Stomach (tissue), 4 donors: ENCODE results near the gene CCDC78.

Experiments
- CTCF ChIP-seq, 7 experiments: fragments of 450-650 bp in 4 of 7; fragments of 200-600 bp in 3 of 7; sonication (generic) in 3 of 7; IDR thresholded peaks; one replicate each; pipeline ENCODE4 v1.5.1; 2016 to 2019; ENCODE audit warnings: antibody characterized with exemption in 7 of 7, control low read depth in 2 of 7, mild to moderate bottlenecking in 1 of 7
- POLR2A ChIP-seq, 4 donors: fragments of 450-650 bp; IDR thresholded peaks; one replicate each; pipeline ENCODE4 v1.6.1; 2016; ENCODE audit warnings: antibody characterized with exemption in 4 of 4, control low read depth in 2 of 4, mild to moderate bottlenecking in 1 of 4, moderate library complexity in 1 of 4
- POLR2AphosphoS5 ChIP-seq, 3 donors: sonication (generic); formaldehyde crosslinking; IDR thresholded peaks; one replicate each; pipeline ENCODE4 v1.6.1; 2016; ENCODE audit warnings: antibody characterized with exemption in 3 of 3

DNA sequence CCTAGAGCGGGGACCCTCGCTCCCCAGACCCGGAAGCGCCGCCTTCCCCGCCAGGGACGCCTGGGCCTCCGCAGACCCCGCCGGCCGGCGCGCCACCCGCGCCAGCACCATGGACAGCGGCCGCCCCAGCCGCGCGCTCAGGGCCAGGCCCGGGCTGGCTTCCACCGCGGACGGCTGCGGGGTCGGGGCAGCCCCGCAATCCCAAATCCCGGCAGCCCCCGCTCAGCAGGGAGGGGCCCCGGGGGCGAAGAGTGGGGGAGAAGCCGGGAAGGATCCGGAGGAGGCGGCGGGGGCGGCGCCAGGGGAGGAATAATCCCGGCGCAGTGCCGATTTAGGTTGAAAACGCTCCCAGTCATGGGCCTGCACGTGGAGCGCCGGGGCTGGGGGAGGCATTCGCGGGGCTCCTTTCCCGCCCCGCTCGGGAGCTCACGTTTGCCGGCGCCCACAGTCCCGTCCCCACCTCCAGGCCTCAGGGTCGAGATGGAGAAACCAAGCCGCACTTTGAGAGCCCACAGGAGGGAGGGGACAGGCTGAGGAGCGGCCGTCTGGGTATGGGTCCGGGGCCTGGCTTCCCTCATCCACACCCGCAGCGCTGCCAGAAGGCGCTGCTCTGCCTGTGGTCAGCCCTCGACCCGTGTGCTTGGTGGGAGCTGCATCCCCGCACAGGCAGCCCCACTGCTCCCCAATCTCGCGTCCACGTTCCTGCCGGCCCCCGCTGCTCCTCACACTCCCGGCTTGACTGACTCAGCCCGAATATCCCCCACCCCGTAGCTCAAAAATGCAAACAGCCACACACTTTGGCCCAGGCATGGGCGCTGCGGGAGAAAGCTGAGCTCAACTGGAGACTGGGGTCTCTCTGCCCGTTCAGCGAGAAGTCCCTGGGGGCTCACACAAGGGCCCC, 25.3 kb downstream of the CCDC78 start:
- TF ChIP-seq CTCF (IDR thresholded peaks at IDR 0.05) (no peak), POLR2A (IDR thresholded peaks at IDR 0.05) (no peak), POLR2AphosphoS5 (IDR thresholded peaks at IDR 0.05) (no peak)
